ENCODE results near the gene ABCE1. TPM values are rescaled to one million over a fixed set of nuclear protein-coding genes. Genes with fewer than 3 reads are reported as not detected.

Gene ABCE1
- total and polyA plus RNA-seq, 2 of the 8 experiments (the other 6 are each of a cell fraction or from before 2014, with no cell fraction given) = 43.7 to 126 TPM

- H3K79me2 ChIP-seq (ENCODE audit: control insufficient read depth in 1 of 2, insufficient read depth in 2 of 2, low read length in 2 of 2) = peaks cover 32 to 93% of the 10 kb centered on the region in 2 experiments
- DNase-seq (ENCODE audit: low read depth in 1 of 2, low spot score in 2 of 2) (no peak), FAIRE-seq (no peak)
- H3K27ac ChIP-seq (ENCODE audit: low read depth, low read length) = peak overlapping the region; percentile 90
- H2BK20ac ChIP-seq (ENCODE audit: low read length) = no peak overlapping the region
- WGBS, 2 experiments (ENCODE audit: extremely low coverage in 1 of 2, insufficient coverage in 1 of 2, insufficient read length in 1 of 2, insufficient replicate concordance in 2 of 2, low coverage in 1 of 2, low lambda C conversion rate in 2 of 2, missing lambda C conversion rate in 1 of 2) = 41% methylated on average over 10 of the region's 10 CpGs; no CpG with 5 or more reads in 1 of the 2 experiments
- no peak overlapping the region for H3K14ac ChIP-seq (ENCODE audit: insufficient read length)
- ChIA-PET CTCF (ENCODE audit: partially characterized antibody) (interaction anchor here (0.5 to 1.3 kb wide), 3 partner anchors 12 to 44 kb away, joined by 3 read pairs; no protein-coding TSS in a partner anchor), POLR2A (ENCODE audit: partially characterized antibody) (interaction anchor here (0.6 to 1.8 kb wide), 18 partner anchors 8 to 448 kb away, joined by 3 to 10 read pairs (median 4); partner anchors contain the start of gene OTUD4)
- H2BK120ac ChIP-seq (replicated peaks; ENCODE audit: low read depth, low read length) = no peak overlapping the region
- H3K4ac ChIP-seq (replicated peaks; ENCODE audit: insufficient read length, low read depth, low read length) = no peak overlapping the region
- no peaks in the 10 kb centered on the region for H3K23me2 ChIP-seq (ENCODE audit: low read depth, low read length)
- H3K56ac ChIP-seq (replicated peaks; ENCODE audit: insufficient read length, low read depth, low read length) = peak overlapping the region; percentile 47
- peak overlapping the region; percentile 88 to 98 (median 96) for H3K4me3 ChIP-seq (ENCODE audit: extremely low read depth in 1 of 4, insufficient read depth in 2 of 4, low read depth in 3 of 4, low read length in 4 of 4)
- peak overlapping the region; percentile 98; the same call in 1 of the 2 replicates for H2AFZ ChIP-seq (ENCODE audit: low read length)
- peak overlapping the region; percentile 81 to 99 (median 91) for H3K9ac ChIP-seq (replicated peaks in 1 of 4; ENCODE audit: extremely low read depth in 1 of 4, low read depth in 3 of 4, low read length in 3 of 4)
- no peaks in the 10 kb centered on the region; the same call in 1 of the 2 replicates for H3K79me1 ChIP-seq (ENCODE audit: low read depth, low read length)
- H2BK5ac ChIP-seq (ENCODE audit: low read depth, low read length) = no peak overlapping the region
- H2AK5ac ChIP-seq (ENCODE audit: low read depth, low read length) = no peak overlapping the region
- H2BK12ac ChIP-seq (ENCODE audit: low read depth, low read length) = no peak overlapping the region; the same call in 1 of the 2 replicates
- H4K5ac ChIP-seq (ENCODE audit: insufficient read length, low read depth, low read length) = no peak overlapping the region
- H3K23ac ChIP-seq (ENCODE audit: insufficient read length) = no peak overlapping the region
- H4K91ac ChIP-seq (replicated peaks; ENCODE audit: insufficient read length, low read length) = no peak overlapping the region
- H4K20me1 ChIP-seq (replicated peaks in 1 of 2; ENCODE audit: control insufficient read depth in 1 of 2, insufficient read depth in 2 of 2, low read length in 2 of 2) = peaks cover 0 to 1% of the 10 kb centered on the region in 2 experiments
- no peak overlapping the region for H4K8ac ChIP-seq (ENCODE audit: extremely low read depth, insufficient read depth, low read length)
- H3K27me3 ChIP-seq (replicated peaks in 1 of 4; ENCODE audit: control insufficient read depth in 3 of 4, extremely low read depth in 1 of 4, insufficient read depth in 3 of 4, low read length in 3 of 4) = no peaks in the 10 kb centered on the region
- peaks cover 3 to 26% (median 14%) of the 10 kb centered on the region in 4 experiments for H3K36me3 ChIP-seq (ENCODE audit: control insufficient read depth in 2 of 4, insufficient read depth in 4 of 4, low read length in 3 of 4)
- H3K18ac ChIP-seq (ENCODE audit: extremely low read depth, low read length) = no peak overlapping the region
- H2BK15ac ChIP-seq (ENCODE audit: low read length) = no peak overlapping the region
- H3K4me2 ChIP-seq (ENCODE audit: insufficient read depth in 1 of 2, low read depth in 2 of 2, low read length in 2 of 2) = peak overlapping the region; percentile 62 to 88
- H3K9me3 ChIP-seq (ENCODE audit: insufficient read depth in 2 of 2, low read depth in 1 of 2, low read length in 1 of 2) = no peaks in the 10 kb centered on the region; a peak in 1 of 4 replicates
- H3K4me1 ChIP-seq (replicated peaks in 1 of 4; ENCODE audit: control insufficient read depth in 3 of 4, insufficient read depth in 4 of 4, low read length in 3 of 4) = peaks cover 0 to 6% (median 1%) of the 10 kb centered on the region in 4 experiments; a peak in 2 of 7 replicates
- no peak for TF ChIP-seq USF2 (IDR thresholded peaks at IDR 0.05; ENCODE audit: low read length)
- no peak for TF ChIP-seq HDAC2 (IDR thresholded peaks at IDR 0.05; ENCODE audit: borderline replicate concordance in 1 of 2, low read depth in 2 of 2, low read length in 2 of 2)
- no peak for TF ChIP-seq TAF1 (IDR thresholded peaks at IDR 0.05; ENCODE audit: low read depth, low read length)
- no peak for TF ChIP-seq CEBPB (IDR thresholded peaks at IDR 0.05; ENCODE audit: low read depth, low read length)
- no peak for TF ChIP-seq EGR1 (IDR thresholded peaks at IDR 0.05; ENCODE audit: borderline replicate concordance, low read depth, low read length)
- TF ChIP-seq CBX8 (IDR thresholded peaks at IDR 0.05; ENCODE audit: borderline replicate concordance, low read depth, low read length) = no peak
- TF ChIP-seq E2F6 (IDR thresholded peaks at IDR 0.05) = no peak
- TF ChIP-seq PHF8 (conservative IDR thresholded peaks at IDR 0.05; ENCODE audit: low read depth, low read length) = no peak
- TF ChIP-seq RAD21 (IDR thresholded peaks at IDR 0.05 in 1 of 2, conservative IDR thresholded peaks at IDR 0.05 in 1 of 2; ENCODE audit: low read depth in 2 of 2, low read length in 2 of 2) = no peak
- no peak for TF ChIP-seq KDM1A (IDR thresholded peaks at IDR 0.05; ENCODE audit: borderline replicate concordance, low read length)
Observed at GRCh38 chr4:145097331-145097820, 735 bp upstream of the ABCE1 start.
